ENCODE measurements around the gene VPS33A.
"Not testable (repeated sequence)": the region's sequence is repeated elsewhere in the genome, so short reads cannot be mapped to it uniquely, and the experiment has no call there.

VPS33A gene

GRCh38 chr12:122208073-122208820 lies 58.0 kb downstream of the VPS33A start:
- Histone ChIP-seq H3K27ac (ENCODE audit: low read depth, low read length) (no peak overlapping the region), H3K4me1 (ENCODE audit: control insufficient read depth in 5 of 5, insufficient read depth in 5 of 5, low read length in 5 of 5) (peaks cover 0 to 24% (median 9%) of the 10 kb centered on the region in 5 donors), H3K36me3 (ENCODE audit: control insufficient read depth in 5 of 5, insufficient read depth in 5 of 5, low read length in 5 of 5) (peaks cover 11 to 59% (median 49%) of the 10 kb centered on the region in 5 donors), H3K9me3 (ENCODE audit: control insufficient read depth in 5 of 5, low read length in 5 of 5) (no peaks in the 10 kb centered on the region), H3K9ac (ENCODE audit: low read length in 5 of 5) (no peak overlapping the region), H3K27me3 (ENCODE audit: control insufficient read depth in 5 of 5, insufficient read depth in 4 of 5, low read length in 5 of 5) (peaks cover 7 to 20% (median 19%) of the 10 kb centered on the region in 5 donors), H3K4me3 (ENCODE audit: low read depth in 1 of 5, low read length in 5 of 5) (no peak overlapping the region)

- Histone ChIP-seq H3K27ac (ENCODE audit: low read depth, low read length) (no peak overlapping the region), H3K4me1 (ENCODE audit: control insufficient read depth in 5 of 5, insufficient read depth in 5 of 5, low read length in 5 of 5) (peaks cover 0 to 30% (median 14%) of the 10 kb centered on the region in 5 donors), H3K9me3 (ENCODE audit: control insufficient read depth in 5 of 5, low read length in 5 of 5) (no peaks in the 10 kb centered on the region), H3K9ac (ENCODE audit: low read length in 5 of 5) (no peak overlapping the region), H3K27me3 (ENCODE audit: control insufficient read depth in 5 of 5, insufficient read depth in 4 of 5, low read length in 5 of 5) (peaks cover 9 to 27% (median 22%) of the 10 kb centered on the region in 5 donors), H3K4me3 (ENCODE audit: low read depth in 1 of 5, low read length in 5 of 5) (no peak overlapping the region), H3K36me3 (ENCODE audit: control insufficient read depth in 5 of 5, insufficient read depth in 5 of 5, low read length in 5 of 5) (peaks cover 11 to 51% (median 42%) of the 10 kb centered on the region in 5 donors)
Measured at GRCh38 chr12:122207391-122207790, 58.9 kb downstream of the VPS33A start.

- peaks cover 7 to 47% (median 37%) of the 10 kb centered on the region in 5 donors for H3K36me3 ChIP-seq (ENCODE audit: control insufficient read depth in 5 of 5, insufficient read depth in 5 of 5, low read length in 5 of 5)
- no peaks in the 10 kb centered on the region for H3K9me3 ChIP-seq (ENCODE audit: control insufficient read depth in 5 of 5, low read length in 5 of 5)
- H3K4me3 ChIP-seq (ENCODE audit: low read depth in 1 of 5, low read length in 5 of 5): no peak overlapping the region
- H3K9ac ChIP-seq (ENCODE audit: low read length in 5 of 5): no peak overlapping the region
- H3K27me3 ChIP-seq (ENCODE audit: control insufficient read depth in 5 of 5, insufficient read depth in 4 of 5, low read length in 5 of 5): peaks cover 10 to 32% (median 22%) of the 10 kb centered on the region in 5 donors
- peaks cover 0 to 30% (median 14%) of the 10 kb centered on the region in 5 donors for H3K4me1 ChIP-seq (ENCODE audit: control insufficient read depth in 5 of 5, insufficient read depth in 5 of 5, low read length in 5 of 5)
- H3K27ac ChIP-seq (ENCODE audit: low read depth, low read length): no peak overlapping the region
Measured at GRCh38 chr12:122206976-122207375, 59.3 kb downstream of the VPS33A start.

GRCh38 chr12:122206111-122206881 lies 60.0 kb downstream of the VPS33A start:
- peaks cover 12 to 38% (median 26%) of the 10 kb centered on the region in 5 donors for H3K27me3 ChIP-seq (ENCODE audit: control insufficient read depth in 5 of 5, insufficient read depth in 4 of 5, low read length in 5 of 5)
- no peak overlapping the region for H3K27ac ChIP-seq (ENCODE audit: low read depth, low read length)
- no peaks in the 10 kb centered on the region for H3K9me3 ChIP-seq (ENCODE audit: control insufficient read depth in 5 of 5, low read length in 5 of 5)
- peaks cover 7 to 40% (median 32%) of the 10 kb centered on the region in 5 donors for H3K36me3 ChIP-seq (ENCODE audit: control insufficient read depth in 5 of 5, insufficient read depth in 5 of 5, low read length in 5 of 5)
- H3K4me3 ChIP-seq (ENCODE audit: low read depth in 1 of 5, low read length in 5 of 5): no peak overlapping the region
- H3K4me1 ChIP-seq (ENCODE audit: control insufficient read depth in 5 of 5, insufficient read depth in 5 of 5, low read length in 5 of 5): peaks cover 0 to 30% (median 14%) of the 10 kb centered on the region in 5 donors
- no peak overlapping the region for H3K9ac ChIP-seq (ENCODE audit: low read length in 5 of 5)

- no peak overlapping the region for H3K27ac ChIP-seq (ENCODE audit: low read depth, low read length)
- H3K27me3 ChIP-seq (ENCODE audit: control insufficient read depth in 5 of 5, insufficient read depth in 4 of 5, low read length in 5 of 5): peaks cover 19 to 48% (median 36%) of the 10 kb centered on the region in 5 donors
- H3K4me1 ChIP-seq (ENCODE audit: control insufficient read depth in 5 of 5, insufficient read depth in 5 of 5, low read length in 5 of 5): peaks cover 0 to 30% (median 14%) of the 10 kb centered on the region in 5 donors
- H3K36me3 ChIP-seq (ENCODE audit: control insufficient read depth in 5 of 5, insufficient read depth in 5 of 5, low read length in 5 of 5): peaks cover 7 to 36% (median 29%) of the 10 kb centered on the region in 5 donors
- H3K4me3 ChIP-seq (ENCODE audit: low read depth in 1 of 5, low read length in 5 of 5): no peak overlapping the region
- no peak overlapping the region for H3K9ac ChIP-seq (ENCODE audit: low read length in 5 of 5)
- H3K9me3 ChIP-seq (ENCODE audit: control insufficient read depth in 5 of 5, low read length in 5 of 5): no peaks in the 10 kb centered on the region
Measured at GRCh38 chr12:122205053-122205925, 61.0 kb downstream of the VPS33A start.

- Histone ChIP-seq H3K27ac (ENCODE audit: low read depth, low read length) (no peak overlapping the region), H3K27me3 (ENCODE audit: control insufficient read depth in 5 of 5, insufficient read depth in 4 of 5, low read length in 5 of 5) (peaks cover 19 to 56% (median 44%) of the 10 kb centered on the region in 5 donors), H3K4me3 (ENCODE audit: low read depth in 1 of 5, low read length in 5 of 5) (peak overlapping the region in 4 of 5 donors; percentile 17 to 73 (median 61)), H3K4me1 (ENCODE audit: control insufficient read depth in 5 of 5, insufficient read depth in 5 of 5, low read length in 5 of 5) (peaks cover 0 to 30% (median 14%) of the 10 kb centered on the region in 5 donors), H3K9me3 (ENCODE audit: control insufficient read depth in 5 of 5, low read length in 5 of 5) (no peaks in the 10 kb centered on the region), H3K36me3 (ENCODE audit: control insufficient read depth in 5 of 5, insufficient read depth in 5 of 5, low read length in 5 of 5) (peaks cover 0 to 29% (median 22%) of the 10 kb centered on the region in 5 donors), H3K9ac (ENCODE audit: low read length in 5 of 5) (peak overlapping the region in 1 of 5 donors; percentile 23)
Measured at GRCh38 chr12:122204167-122205052, 61.9 kb downstream of the VPS33A start.

- no peak within 1 kb of the TSS for H3K27ac ChIP-seq (ENCODE audit: low read depth, low read length)
- peaks cover 19 to 56% (median 44%) of the 10 kb centered on the region in 5 donors for H3K27me3 ChIP-seq (ENCODE audit: control insufficient read depth in 5 of 5, insufficient read depth in 4 of 5, low read length in 5 of 5)
- H3K9ac ChIP-seq (ENCODE audit: low read length in 5 of 5): peak within 1 kb of the TSS in 2 of 5 donors; percentile 23 to 56
- H3K36me3 ChIP-seq (ENCODE audit: control insufficient read depth in 5 of 5, insufficient read depth in 5 of 5, low read length in 5 of 5): peaks cover 0 to 20% (median 18%) of the 10 kb centered on the region in 5 donors
- peak within 1 kb of the TSS in 4 of 5 donors; percentile 54 to 73 (median 66) for H3K4me3 ChIP-seq (ENCODE audit: low read depth in 1 of 5, low read length in 5 of 5)
- no peaks in the 10 kb centered on the region for H3K9me3 ChIP-seq (ENCODE audit: control insufficient read depth in 5 of 5, low read length in 5 of 5)
- H3K4me1 ChIP-seq (ENCODE audit: control insufficient read depth in 5 of 5, insufficient read depth in 5 of 5, low read length in 5 of 5): peaks cover 0 to 30% (median 14%) of the 10 kb centered on the region in 5 donors
Measured at GRCh38 chr12:122203301-122204166, 62.8 kb downstream of the VPS33A start, which contains the start of gene B3GNT4. Gene B3GNT4 (plus strand): TSS chr12:122203709. CDS start chr12:122204619, 910 bp downstream.

GRCh38 chr12:122202811-122203210 lies 63.5 kb downstream of the VPS33A start:
- Histone ChIP-seq H3K9ac (ENCODE audit: low read length in 5 of 5) (peak overlapping the region in 1 of 5 donors; percentile 56), H3K27me3 (ENCODE audit: control insufficient read depth in 5 of 5, insufficient read depth in 4 of 5, low read length in 5 of 5) (peaks cover 19 to 56% (median 44%) of the 10 kb centered on the region in 5 donors), H3K4me3 (ENCODE audit: low read depth in 1 of 5, low read length in 5 of 5) (peak overlapping the region in 4 of 5 donors; percentile 54 to 73 (median 66)), H3K36me3 (ENCODE audit: control insufficient read depth in 5 of 5, insufficient read depth in 5 of 5, low read length in 5 of 5) (peaks cover 0 to 13% (median 11%) of the 10 kb centered on the region in 5 donors), H3K4me1 (ENCODE audit: control insufficient read depth in 5 of 5, insufficient read depth in 5 of 5, low read length in 5 of 5) (peaks cover 0 to 30% (median 14%) of the 10 kb centered on the region in 5 donors)
- H3K27ac ChIP-seq (ENCODE audit: low read depth, low read length); H3K9me3 ChIP-seq (ENCODE audit: control insufficient read depth in 5 of 5, low read length in 5 of 5): not testable (repeated sequence)

All from subcutaneous abdominal adipose tissue (tissue), 5 donors.